Activated T-cell treated with anti-CD3 and anti-CD28 coated beads, Interleukin-2, amount 50 U/mL, for 48 hours (primary cell): ENCODE measurements around the gene SAT2.

Experiments
- DNase-seq, 2 experiments: peaks; one replicate each; pipeline ENCODE4 v3.0.0-alpha.2; 2020

SAT2 gene

DNA sequence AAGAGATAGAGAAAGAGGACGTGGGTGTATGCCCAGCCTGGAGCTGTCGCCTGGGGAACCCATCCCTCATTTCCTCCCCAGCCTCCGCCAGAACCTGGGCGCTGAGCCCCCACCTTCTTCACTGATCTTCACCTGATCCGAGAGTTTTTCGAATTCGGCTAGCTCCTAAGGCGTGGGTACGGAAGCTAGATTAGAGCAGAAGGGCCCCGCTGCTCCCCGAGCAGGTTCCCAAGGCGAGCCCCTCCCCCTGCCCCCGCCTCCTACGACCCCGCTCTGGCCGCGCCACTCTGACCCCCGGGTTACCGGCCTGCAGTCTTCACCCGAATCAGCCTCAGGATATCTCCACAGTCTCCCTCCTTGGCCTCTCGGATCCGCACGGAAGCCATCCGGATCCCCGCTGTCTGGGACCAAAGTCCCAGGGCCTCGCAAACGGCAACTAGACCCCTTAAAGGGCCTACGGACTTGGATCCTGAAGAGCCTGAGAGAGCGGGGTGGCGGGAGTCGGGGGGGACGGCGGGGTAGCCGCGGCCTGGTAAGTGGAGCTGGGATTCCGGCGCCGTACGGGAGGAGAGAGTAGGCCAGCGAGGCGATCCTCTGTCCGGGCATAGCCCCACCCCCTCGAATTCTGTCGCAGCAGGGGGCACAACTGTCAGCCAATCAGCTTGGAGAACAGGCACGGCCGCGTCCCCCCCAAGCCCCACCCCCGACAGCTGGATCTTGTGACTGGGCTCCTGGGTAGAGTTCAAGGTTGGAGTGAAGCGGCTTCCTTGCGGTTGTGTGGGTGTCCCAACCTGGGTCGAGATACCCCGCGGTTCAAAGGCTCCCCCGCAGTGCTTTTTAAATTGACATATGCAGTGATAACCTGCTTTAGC is at the start of gene SAT2:
Gene SAT2 (minus strand): TSS at position 572 of the 872 bp plus-strand sequence. CDS start 186 bp downstream, at position 386.
- peak; percentile 87 to 90 for DNase-seq

DNA sequence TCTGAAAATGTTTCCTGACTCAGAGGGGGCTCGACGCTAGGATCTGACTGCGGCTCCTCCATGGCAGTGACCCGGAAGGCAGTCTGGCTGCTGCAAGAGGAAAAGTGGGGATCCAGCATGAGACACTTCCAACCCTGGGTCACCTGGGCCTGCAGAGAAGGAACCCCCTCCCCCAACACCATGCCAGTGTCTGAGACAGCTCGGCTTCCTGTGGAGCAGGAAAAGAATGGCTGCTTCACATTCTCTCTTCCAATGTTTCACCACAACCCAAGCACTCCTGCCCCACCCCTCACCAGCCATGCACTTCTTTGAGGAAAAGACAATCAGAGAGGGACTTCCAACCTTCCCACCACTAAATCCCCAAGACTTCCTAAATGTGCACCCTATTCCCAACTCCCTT is 48.9 kb upstream of the SAT2 start:
- no peak for DNase-seq

DNA sequence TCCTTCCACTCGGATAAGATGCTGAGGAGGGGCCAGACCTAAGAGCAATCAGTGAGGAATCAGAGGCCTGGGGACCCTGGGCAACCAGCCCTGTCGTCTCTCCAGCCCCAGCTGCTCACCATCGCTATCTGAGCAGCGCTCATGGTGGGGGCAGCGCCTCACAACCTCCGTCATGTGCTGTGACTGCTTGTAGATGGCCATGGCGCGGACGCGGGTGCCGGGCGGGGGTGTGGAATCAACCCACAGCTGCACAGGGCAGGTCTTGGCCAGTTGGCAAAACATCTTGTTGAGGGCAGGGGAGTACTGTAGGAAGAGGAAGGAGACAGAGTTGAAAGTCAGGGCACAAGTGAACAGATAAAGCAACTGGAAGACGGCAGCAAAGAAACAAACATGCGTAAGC is 47.3 kb upstream of the SAT2 start:
- no peak for DNase-seq

DNA sequence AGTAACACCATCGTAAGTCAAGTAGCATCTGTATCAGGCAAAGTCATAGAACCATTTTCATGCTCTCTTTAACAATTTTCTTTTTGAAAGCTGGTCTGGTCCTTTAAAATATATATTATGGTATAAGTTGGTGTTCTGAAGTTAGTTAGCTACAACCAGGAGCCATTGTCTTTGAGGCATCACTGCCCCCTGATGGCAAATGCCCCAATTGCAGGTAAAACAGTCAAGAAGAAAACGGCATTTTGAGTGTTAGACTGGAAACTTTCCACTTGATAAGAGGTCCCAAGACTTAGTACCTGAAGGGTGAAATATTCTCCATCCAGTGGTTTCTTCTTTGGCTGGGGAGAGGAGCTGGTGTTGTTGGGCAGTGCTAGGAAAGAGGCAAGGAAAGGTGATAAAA is 45.6 kb upstream of the SAT2 start:
- DNase-seq = peak; percentile 76 to 84

DNA sequence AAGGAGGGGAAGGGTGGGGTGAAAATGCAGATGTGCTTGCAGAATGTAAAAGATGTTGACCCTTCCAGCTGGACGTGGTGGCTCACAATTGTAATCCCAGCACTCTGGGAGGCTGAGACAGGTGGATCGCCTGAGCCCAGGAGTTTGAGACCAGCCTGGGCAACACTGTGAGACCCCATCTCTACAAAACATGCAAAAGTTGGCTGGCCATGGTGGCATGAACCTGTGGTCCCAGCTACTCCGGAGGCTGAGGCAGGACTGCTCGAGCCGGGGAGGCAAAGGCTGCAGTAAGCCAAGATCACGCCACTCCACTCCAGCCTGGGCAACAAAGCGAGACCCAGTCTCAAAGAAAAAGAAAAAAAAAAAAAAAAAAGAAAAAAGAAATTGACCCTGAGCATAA is 40.9 kb upstream of the SAT2 start:
- no peak for DNase-seq

DNA sequence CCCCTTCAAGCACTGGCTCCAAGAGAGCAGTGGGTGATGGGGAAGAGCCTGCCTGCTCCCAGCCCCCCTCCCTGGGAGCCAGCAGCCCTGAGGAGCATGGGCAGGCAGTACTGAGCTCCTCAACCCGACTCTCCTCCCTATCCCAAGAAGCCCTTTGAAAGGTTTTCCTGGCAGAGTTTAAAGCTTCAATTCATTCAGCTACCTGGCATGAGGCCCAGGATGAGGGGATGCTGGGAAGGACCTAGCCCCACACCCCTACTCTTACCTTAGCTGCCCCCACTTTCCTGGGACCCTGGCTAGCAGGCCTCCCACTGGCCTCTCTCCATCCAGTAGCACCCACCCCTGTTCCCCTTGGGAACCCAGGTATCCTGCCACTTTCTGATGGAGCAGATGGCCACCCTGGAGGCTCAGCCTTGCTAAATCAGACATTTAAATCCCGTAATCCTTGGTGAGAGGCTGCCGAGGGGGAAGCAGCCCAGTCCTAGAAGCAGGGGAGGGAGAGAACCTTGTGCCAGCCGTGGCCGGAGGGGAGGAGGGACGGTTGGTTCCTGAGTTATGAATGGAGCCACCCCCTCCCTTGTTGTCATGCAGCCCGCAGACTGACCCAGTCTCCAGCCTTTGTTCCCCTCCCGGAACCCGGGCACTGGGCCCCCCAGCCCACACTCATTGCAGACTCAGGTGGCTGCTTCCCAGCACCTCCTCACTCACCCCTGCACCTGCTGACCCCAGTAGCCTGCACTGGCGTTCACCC is 40.2 kb upstream of the SAT2 start:
- DNase-seq = no peak

DNA sequence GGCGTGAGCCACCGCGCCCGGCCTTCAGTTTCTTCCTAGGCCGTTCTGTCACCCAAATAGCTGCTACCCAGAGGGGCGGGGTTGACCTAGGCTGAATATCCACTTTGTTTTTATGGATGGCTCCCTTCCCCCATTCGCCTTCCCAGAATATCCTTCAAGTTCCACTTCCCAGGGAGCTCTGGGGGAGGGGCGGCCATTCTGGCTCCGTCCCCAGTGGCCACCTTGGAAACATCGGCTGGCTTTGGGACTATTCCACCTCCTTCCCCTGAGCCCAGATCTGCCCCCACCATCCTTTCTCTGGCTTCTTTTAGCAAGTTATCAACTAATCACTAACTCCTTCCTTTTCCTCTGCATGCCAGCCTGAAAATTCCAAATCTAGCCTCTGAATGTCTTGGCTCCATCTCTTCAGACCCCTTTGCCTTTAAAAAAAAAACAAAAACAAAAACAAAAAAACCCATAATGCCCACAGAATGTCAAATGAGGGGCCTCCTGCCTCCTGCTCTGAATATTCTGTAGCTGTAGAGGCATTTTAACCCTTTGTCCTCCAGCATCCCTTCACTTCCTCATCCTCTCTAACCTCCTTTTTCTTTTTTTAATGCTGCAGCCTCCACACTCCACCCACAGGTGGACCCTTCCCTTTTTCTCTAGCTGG is 29.5 kb upstream of the SAT2 start:
- no peak for DNase-seq

DNA sequence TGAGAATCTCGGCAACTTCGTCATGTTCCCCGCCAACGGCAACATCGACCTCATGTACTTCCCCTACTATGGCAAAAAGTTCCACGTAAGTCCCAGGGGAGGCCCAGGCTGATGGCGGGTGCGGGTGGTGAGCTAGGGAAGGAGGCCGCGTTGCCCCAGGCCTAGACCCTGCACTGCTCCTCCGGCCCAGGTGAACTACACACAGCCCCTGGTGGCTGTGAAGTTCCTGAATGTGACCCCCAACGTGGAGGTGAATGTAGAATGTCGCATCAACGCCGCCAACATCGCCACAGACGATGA is 27.9 kb upstream of the SAT2 start:
- DNase-seq = no peak

DNA sequence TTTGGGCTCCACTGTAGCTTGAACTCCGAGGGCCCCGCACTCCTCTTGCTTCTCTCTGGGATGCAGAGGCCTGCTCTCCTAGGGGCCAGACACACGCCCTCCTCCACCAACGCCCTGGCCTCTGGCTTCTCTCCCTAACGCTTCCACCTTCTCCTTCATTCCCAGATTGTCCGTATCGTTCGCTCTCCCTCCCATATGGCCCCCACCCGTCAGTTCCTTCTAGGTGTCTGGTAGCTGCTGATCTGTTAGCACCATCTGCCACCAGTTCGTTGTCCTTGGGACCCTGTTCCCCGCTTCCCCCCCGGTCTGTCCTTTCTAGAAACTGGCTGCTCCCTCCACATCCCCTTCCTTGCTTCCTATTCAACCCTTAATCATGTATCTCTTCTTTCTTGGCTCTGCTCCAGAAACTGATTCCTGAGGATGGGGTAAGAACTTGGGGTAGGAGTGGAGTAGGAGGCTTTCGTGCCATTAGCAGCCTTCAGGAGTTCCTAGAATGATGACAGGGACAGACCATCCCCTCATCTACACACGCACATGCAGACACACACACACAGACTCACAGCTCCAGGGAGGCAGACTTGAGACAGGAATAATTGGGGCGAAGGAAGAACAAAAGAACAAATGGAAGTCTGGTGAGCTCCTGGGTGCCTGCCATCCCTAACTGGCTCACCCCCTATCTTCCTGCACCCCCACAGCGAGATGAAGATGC is 27.4 kb upstream of the SAT2 start:
- no peak for DNase-seq

DNA sequence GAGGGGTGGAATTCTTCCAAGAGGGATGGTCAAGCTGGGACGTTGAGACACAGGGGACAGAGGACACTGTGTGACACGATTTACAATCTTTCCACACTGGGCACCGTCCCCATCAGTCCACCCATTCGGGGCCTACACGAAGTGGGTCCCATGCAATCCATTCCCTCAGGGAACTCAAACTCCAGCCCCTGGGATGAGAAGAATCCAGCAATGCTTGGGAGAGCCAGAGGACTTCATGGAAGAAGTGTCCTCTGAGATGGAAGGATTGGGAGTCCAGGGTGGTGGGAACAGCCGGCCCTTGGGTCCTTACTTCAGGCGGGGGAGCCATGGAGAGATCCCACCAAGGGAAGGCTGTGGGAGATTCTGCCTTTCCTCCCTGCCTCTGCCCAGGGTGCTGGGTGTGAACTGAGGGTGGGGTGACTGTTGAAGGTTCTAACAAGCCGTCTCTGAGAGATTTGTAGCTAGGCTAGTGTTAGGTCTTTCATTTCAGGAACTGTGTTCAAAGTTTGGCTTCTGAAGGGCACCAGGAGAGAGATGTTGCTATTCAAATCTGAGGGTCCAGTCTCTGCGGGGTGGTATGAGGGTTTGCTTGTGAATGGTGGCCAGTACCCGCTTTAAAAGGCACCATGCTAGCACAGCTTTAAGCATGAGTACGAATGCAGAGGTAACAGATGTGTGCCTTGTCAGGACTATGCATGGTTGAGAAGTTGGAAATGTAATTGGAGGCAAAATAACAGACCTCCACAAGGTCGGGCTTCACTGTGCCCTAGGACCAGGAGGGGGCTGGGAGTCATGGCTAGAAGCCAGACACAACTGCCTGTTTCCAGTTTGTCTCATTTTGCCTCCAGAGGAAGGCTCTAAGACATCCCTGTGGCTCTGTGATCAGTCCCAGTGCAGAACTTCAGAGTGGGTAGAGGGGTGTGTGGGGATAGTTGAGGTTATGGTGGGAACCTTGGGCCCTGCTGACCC is 25.1 kb upstream of the SAT2 start:
- no peak for DNase-seq

DNA sequence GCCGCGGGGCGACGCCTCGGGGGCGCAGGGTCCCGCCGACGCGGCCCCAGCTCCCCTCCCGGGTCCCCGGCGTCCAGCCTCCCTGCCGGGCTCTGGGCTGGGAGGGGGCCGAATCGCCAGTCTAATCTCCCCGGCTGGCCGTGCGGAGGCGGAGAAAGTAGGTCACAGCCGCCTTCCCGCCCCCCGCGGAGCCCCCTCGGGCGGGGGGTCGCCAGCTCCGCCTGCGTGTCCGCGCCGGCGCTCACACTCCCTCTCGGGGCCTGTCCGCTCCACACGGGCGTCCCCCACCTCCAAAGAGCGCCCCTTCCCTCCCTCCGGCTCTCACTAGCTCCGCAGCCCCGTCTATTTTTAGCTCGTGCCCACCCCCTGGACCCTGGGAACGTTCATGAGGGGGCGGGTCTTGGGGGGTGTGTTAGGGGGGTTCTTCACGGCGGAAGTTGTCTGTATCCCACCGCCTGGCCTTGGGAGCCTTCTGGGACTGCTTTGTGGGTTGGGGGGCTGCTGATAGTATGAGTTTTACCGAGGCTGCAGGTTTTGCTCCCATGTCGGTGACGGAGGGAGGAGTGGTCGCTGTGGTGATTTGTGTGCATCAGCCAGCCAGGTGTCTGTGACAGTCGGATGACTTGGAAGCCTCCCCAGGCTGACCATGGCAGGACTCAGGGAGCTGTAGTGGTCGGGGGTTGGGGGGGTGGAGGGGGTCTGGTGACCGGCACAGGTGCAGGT is 24.2 kb upstream of the SAT2 start:
- DNase-seq = no peak

DNA sequence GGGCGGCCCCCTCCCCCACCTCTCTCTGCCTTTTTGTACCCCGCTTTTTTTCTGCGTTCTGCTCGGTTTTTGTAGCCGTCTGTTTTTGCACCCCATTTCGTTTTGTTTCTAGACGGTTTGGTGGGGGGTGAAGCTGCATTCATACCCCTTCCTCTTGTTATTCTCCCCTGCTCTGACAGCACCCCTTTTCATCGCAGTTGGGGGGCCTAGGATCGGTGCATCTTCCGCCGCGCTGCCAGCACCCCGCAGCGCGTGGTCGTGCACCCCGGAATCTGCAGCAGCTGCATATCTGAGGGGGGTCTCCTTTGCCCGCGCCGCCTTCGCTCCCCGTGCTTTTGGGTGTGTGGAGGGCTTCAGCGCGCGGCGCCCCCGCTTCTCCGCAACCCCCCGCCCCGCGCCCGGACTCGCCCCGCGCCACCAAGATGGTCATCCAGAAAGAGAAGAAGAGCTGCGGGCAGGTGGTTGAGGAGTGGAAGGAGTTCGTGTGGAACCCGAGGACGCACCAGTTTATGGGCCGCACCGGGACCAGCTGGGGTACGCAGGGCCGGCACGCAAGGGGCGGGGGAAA is 23.6 kb upstream of the SAT2 start:
- no peak for DNase-seq

DNA sequence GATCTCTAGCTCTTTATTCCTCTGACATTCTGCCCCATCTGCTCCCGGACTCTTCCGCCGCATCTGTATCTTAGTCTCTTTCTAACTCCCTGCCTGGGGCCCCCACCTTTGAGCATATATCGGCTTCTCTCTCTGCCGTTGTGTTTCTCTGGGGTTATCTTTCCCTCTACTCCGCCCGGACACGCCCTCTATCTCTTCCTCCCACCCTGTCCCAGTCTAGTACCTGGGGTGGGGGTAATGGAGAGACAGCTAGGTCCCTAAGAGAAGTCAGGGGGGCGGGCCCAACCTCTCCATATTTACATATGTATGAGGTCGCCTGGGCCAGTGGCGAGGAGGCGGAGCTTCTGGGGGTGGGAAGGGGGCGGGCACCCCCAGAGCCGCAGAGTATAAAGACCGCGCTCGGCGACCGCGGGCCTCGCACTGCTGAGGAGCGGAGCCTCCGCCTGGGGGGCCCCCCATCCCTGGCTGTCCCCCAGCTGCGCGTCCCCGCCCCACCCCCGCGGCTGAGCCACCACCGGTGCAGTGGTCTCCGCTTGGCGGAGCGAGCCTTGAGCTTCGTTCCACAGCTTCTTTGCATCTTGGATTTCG is 23.0 kb upstream of the SAT2 start, which contains the start of gene ATP1B2:
Gene ATP1B2 (plus strand): TSS at position 418 of the 588 bp plus-strand sequence. CDS start 593 bp downstream, outside the sequence.
- DNase-seq = peak; percentile 77 to 81

DNA sequence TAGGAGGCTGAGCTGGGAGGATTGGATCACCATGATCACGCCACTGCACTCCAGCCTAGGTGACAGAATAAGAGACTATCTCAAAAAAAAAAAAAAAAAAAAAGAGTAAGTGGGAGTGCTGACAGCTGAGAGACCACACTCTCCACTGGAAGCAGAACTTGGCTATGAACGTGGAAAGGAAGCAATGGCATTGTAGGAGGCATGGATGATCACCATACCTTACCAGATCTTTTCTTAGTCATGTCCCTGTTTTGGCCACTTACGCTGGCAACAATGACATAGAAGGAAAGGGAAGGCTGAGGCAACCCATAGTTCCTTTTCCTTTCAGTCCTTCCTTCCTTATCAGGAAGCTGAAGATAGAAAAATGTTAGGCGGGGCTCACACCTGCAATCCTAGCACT is 19.4 kb upstream of the SAT2 start:
- DNase-seq = no peak

DNA sequence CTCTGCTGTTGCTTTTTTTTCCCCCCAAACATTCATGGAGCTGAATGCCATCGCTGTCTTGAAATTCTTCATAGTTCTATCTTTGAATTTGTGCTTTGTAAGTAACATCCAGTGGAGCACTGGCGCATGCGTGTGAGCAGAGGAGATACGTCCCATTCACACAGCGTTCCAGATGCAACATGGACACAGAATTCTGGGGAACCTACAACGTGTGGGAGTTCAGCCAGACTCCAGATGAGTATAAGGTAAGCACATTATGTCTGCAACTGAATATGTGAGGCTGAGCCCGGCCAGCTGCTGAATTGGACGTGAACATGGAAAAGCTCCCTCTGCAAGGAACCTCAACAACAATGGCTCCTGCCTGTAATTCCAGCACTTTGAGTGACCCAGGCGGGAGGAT is 18.8 kb upstream of the SAT2 start:
- DNase-seq = no peak

DNA sequence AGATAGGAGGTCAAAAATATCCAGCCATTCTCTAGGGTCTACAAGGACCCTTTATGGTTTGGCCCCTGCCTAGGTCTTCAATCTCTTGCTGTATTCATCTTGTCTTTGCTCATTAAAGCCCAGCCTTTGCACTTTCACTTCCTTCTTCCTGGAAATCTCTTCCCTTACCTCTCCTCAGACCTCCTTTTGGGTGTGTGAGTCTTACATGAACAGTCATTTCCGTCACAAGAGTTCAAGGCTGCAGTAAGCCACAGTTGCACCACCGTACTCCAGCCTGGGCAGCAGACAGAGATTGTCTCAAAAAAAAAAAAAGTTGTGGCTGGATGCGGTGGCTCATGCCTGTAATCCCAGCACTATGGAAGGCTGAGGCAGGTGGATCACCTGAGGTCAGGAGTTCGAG is 17.2 kb upstream of the SAT2 start:
- DNase-seq = no peak

DNA sequence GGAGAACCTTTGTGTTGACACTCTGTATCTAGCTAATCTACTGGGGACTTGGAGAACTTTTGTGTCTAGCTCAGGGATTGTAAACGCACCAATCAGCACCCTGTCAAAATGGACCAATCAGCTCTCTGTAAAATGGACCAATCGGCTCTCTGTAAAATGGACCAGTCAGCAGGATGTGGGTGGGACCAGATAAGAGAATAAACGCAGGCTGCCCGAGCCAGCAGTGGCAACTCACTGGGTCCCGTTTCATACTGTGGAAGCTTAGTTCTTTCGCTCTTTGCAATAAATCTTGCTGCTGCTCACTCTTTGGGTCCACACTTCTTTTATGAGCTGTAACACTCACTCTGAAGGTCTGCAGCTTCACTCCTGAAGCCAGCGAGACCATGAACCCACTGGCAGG is 14.0 kb upstream of the SAT2 start:
- peak in 1 of 2 experiments; percentile 41 for DNase-seq

DNA sequence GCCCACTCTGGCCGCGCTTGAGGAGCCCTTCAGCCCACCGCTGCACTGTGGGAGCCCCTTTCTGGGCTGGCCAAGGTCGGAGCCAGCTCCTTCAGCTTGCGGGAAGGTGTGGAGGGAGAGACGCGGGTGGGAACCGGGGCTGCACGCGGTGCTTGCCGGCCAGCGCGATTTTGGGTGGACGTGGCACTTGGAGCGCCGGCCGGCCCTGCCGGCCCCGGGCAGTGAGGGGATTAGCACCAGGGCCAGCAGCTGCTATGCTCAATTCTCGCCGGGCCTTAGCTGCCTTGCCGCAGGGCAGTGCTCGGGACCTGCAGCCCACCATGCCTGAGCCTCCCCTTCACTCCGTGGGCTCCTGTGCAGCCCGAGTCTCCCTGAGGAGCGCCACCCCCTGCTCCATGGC is 13.2 kb upstream of the SAT2 start:
- DNase-seq = no peak

DNA sequence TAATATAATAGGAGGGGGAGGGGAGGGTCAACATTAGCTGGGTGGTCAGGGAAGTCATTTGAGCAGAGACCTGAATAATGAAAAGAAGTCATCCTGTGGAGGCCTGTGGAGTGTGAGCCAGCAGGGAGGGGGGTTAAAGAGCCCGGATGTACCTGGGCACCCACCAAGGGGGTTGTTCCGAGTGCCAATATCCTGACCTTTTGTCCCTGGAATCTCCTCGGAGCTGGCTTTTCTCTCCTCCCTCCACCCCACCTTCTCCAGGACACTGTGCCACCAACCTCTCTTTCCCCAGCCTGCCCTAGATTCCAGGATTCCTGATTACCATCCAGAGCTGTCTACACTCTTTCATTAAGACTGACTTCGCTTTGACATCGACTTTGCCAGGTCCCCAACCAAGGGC is 8.5 kb upstream of the SAT2 start:
- DNase-seq = no peak

DNA sequence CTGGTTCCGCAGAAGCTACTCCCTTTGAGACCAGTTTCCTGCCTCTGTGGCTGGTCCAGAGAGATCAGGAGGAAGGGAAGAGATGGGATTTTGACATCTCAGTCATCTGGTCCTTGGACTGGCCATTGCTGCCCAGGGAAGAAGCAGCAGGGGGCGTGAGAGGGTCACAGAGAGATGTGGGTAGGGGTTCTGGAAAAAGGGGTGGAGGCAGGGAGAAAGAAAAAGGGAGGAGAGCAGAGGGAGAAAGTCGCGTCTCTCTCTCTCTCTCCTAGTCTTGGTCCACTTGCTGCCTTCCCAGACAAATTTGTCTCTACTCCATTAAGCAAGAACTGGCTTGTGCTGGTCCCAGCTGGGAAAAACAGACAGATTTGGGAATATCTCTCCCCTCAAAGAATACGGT is 6.8 kb upstream of the SAT2 start:
- peak; percentile 39 to 40 for DNase-seq
